K562 (cell line): ENCODE results near the gene TGFBR3L. TPM values are rescaled to one million over a fixed set of nuclear protein-coding genes. Genes with fewer than 3 reads are reported as not detected.

Experiments
- CBX1 ChIP-seq: sonication (generic); IDR thresholded peaks from 2 replicates; pipeline ENCODE4 v1.6.1; 2016; ENCODE audit warnings: antibody characterized with exemption, low read depth, mild to moderate bottlenecking
- ID3 ChIP-seq, 2 experiments: fragments of 250-450 bp in 1 of 2; fragments of 450-650 bp in 1 of 2; sonication (Bioruptor Pico) in 1 of 2; IDR thresholded peaks; 2 replicates each; pipeline versions ENCODE4 v1.6.1 to v1.8.0; 2016 to 2021; ENCODE audit warnings: mild to moderate bottlenecking in 2 of 2, moderate library complexity in 2 of 2, missing compliant biosample characterization in 1 of 2, missing genetic modification characterization in 1 of 2
- JUN ChIP-seq, 2 experiments: sonication (generic) in 1 of 2; formaldehyde crosslinking in 1 of 2; IDR thresholded peaks; 2 replicates each; pipeline versions ENCODE4 v1.6.1 to v1.8.0; 2012 to 2022; ENCODE audit warnings: borderline replicate concordance in 2 of 2, mild to moderate bottlenecking in 2 of 2, improper control_type of control experiment in 1 of 2, low read depth in 1 of 2, low read length in 1 of 2, missing genetic modification reagents in 1 of 2
- KHSRP ChIP-seq: fragments of 450-650 bp; IDR thresholded peaks from 2 replicates; pipeline ENCODE4 v1.6.1; 2017
- MTA1 ChIP-seq: fragments of 450-650 bp; IDR thresholded peaks from 2 replicates; pipeline ENCODE4 v1.6.1; 2017; ENCODE audit warnings: borderline replicate concordance
- MYBL2 ChIP-seq, 2 experiments: fragments of 450-650 bp in 1 of 2; sonication (generic) in 1 of 2; formaldehyde crosslinking in 1 of 2; IDR thresholded peaks; 2 replicates each; pipeline versions ENCODE4 v1.6.1 to v1.8.1; 2017 to 2022; ENCODE audit warnings: borderline replicate concordance in 1 of 2, inconsistent platforms in 1 of 2, low read depth in 1 of 2, mild to moderate bottlenecking in 1 of 2, missing genetic modification reagents in 1 of 2, moderate library complexity in 1 of 2
- PCBP2 ChIP-seq: fragments of 200-400 bp; formaldehyde crosslinking; IDR thresholded peaks from 2 replicates; pipeline ENCODE4 v1.6.1; 2018; ENCODE audit warnings: low read length, low read depth, mild to moderate bottlenecking, moderate library complexity; ENCODE audit not compliant: poor library complexity, severe bottlenecking
- POLR3G ChIP-seq: IDR thresholded peaks from 2 replicates; pipeline ENCODE4 v1.6.1; 2011; ENCODE audit not compliant: insufficient read length, insufficient replicate concordance; ENCODE audit errors: extremely low read depth
- RBM22 ChIP-seq: fragments of 200-400 bp; formaldehyde crosslinking; IDR thresholded peaks from 2 replicates; pipeline ENCODE4 v1.6.1; 2018; ENCODE audit warnings: low read length, low read depth; ENCODE audit not compliant: poor library complexity, severe bottlenecking
- SMARCA5 ChIP-seq: fragments of 450-650 bp; IDR thresholded peaks from 2 replicates; pipeline ENCODE4 v1.6.1; 2016
- SMC3 ChIP-seq: conservative IDR thresholded peaks from 2 replicates; pipeline ENCODE4 v1.6.1; 2011; ENCODE audit warnings: low read depth, low read length, improper control_type of control experiment; ENCODE audit not compliant: insufficient read depth
- SNRNP70 ChIP-seq: fragments of 200-400 bp; formaldehyde crosslinking; optimal IDR thresholded peaks from 2 replicates; pipeline ENCODE3; 2017; ENCODE audit warnings: low read depth, low read length
- TAF9B ChIP-seq: fragments of 450-650 bp; IDR thresholded peaks from 2 replicates; pipeline ENCODE4 v1.6.1; 2018; ENCODE audit warnings: mild to moderate bottlenecking; ENCODE audit not compliant: partially characterized antibody
- ZBTB7A ChIP-seq: IDR thresholded peaks from 2 replicates; pipeline ENCODE4 v1.6.1; 2011; ENCODE audit warnings: low read depth, mild to moderate bottlenecking, low read length, moderate library complexity, borderline replicate concordance; ENCODE audit not compliant: control insufficient read depth
- ZFP1 ChIP-seq: fragments of 450-650 bp; formaldehyde crosslinking; IDR thresholded peaks from 2 replicates; pipeline ENCODE4 v1.4.0; 2020; ENCODE audit warnings: mild to moderate bottlenecking, mixed read lengths
- ZNF311 ChIP-seq: fragments of 250-450 bp; sonication (Bioruptor Pico); IDR thresholded peaks from 2 replicates; pipeline ENCODE4 v1.4.0; 2020; ENCODE audit warnings: mild to moderate bottlenecking, moderate library complexity
- ZNF316 ChIP-seq: fragments of 450-650 bp; IDR thresholded peaks from 2 replicates; pipeline ENCODE4 v1.6.1; 2016
- polyA plus RNA-seq, 8 experiments: library from polyadenylated mRNA; depleted of rRNA in 4 of 8; stranded (reverse) in 5 of 8; unstranded in 3 of 8; fragments of >200 nt; fragmentation: Nextera tagmentation in 2 of 8; fragmentation: Illumina TruSeq in 1 of 8; extraction: Ambion mirVana in 2 of 8; extraction: Trizol in 1 of 8; gene quantifications; 2 replicates each; pipeline versions ENCODE4 v1.2.1 to v1.2.3, GENCODE V29; 2011 to 2014; ENCODE audit warnings: inconsistent platforms in 1 of 8, missing spikeins in 1 of 8
- total RNA-seq, 7 experiments: library from RNA; depleted of rRNA in 6 of 7; stranded (reverse); fragments of >200 nt in 6 of 7; fragmentation: Illumina TruSeq in 2 of 7; extraction: Trizol in 2 of 7; gene quantifications; 2 replicates each; pipeline versions ENCODE4 v1.2.1 to v1.2.3, GENCODE V29; 2011 to 2021; ENCODE audit warnings: low replicate concordance in 1 of 7
- TF ChIP-seq, protein P1 (sequence below), 3 experiments: IDR thresholded peaks in 2 of 3; conservative IDR thresholded peaks in 1 of 3; 2 replicates each; pipeline ENCODE4 v1.5.1; 2011 to 2012; ENCODE audit warnings: low read length in 3 of 3, mild to moderate bottlenecking in 3 of 3, control low read depth in 2 of 3, improper control_type of control experiment in 1 of 3, inconsistent platforms in 1 of 3, low read depth in 1 of 3, mixed read lengths in 1 of 3, moderate library complexity in 1 of 3; ENCODE audit not compliant: insufficient read depth in 2 of 3
- TF ChIP-seq, protein P2 (sequence below): sonication (generic); formaldehyde crosslinking; IDR thresholded peaks from 2 replicates; pipeline ENCODE4 v1.8.0; 2022; ENCODE audit warnings: mild to moderate bottlenecking, missing genetic modification reagents

The TGFBR3L gene
- total and polyA plus RNA-seq, 9 of the 15 experiments (the other 6 are each of a cell fraction or from before 2014, with no cell fraction given) = not detected

DNA sequence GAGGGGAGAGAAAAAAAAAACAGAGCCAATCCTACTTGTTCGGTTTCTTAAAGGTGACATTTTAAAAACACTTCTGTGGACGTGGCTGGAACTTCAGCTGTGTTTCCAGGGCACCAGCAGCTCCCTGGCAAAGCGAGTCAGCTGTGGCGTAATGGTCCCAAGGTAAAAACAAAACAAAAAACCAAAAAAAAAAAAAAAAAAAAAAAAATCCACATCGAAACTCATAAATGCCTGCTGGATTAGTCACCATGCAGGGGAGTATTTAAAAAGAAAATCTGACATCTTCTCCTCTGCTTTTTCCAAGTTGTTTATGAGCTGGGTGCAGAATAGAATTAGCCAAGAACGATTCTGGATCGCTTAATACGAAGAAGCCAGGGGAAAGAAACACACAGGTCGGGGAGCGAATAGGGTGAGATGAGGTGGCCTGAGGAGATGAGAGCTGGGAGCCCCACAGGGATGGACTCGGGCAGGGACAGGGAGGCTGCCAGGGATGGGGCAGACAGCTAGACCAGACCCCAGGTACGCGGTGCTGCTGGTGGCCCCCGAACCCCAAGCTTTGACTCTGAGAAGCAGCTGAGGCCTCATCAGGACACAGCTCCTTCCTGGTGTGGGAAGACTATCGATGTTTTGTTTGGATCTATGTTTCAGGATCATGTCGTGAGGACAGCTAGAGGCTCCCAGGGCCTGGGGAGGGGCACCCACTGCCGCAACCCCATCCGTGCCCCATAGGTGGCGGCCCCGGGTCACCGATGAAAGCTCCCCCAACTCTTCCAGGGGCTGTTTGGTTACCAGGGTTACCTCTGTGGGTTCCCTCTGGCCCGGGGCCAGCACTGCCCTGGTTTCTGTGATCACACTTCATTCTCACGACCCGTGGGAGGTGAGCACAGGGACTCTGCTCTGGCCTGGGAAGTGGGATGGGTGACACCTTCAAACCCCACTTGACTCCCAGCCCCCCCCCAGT, 14.4 kb downstream of the TGFBR3L start (continued):
- TF ChIP-seq, protein P1, sequence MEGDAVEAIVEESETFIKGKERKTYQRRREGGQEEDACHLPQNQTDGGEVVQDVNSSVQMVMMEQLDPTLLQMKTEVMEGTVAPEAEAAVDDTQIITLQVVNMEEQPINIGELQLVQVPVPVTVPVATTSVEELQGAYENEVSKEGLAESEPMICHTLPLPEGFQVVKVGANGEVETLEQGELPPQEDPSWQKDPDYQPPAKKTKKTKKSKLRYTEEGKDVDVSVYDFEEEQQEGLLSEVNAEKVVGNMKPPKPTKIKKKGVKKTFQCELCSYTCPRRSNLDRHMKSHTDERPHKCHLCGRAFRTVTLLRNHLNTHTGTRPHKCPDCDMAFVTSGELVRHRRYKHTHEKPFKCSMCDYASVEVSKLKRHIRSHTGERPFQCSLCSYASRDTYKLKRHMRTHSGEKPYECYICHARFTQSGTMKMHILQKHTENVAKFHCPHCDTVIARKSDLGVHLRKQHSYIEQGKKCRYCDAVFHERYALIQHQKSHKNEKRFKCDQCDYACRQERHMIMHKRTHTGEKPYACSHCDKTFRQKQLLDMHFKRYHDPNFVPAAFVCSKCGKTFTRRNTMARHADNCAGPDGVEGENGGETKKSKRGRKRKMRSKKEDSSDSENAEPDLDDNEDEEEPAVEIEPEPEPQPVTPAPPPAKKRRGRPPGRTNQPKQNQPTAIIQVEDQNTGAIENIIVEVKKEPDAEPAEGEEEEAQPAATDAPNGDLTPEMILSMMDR (IDR thresholded peaks at IDR 0.05 in 2 of 3, conservative IDR thresholded peaks at IDR 0.05 in 1 of 3; ENCODE audit: insufficient read depth in 2 of 3, low read depth in 1 of 3, low read length in 3 of 3) = peak; percentile 62 to 74 (median 68)
- TF ChIP-seq PCBP2 (no peak), ZFP1 (CRISPR knock-in tag) (no peak), ZNF316 (no peak), ZNF311 (no peak), JUN (IDR thresholded peaks at IDR 0.05; ENCODE audit: borderline replicate concordance, low read depth, low read length) (no peak), JUN (CRISPR knock-in tag; IDR thresholded peaks at IDR 0.05; ENCODE audit: borderline replicate concordance) (no peak), POLR3G (no peak), TAF9B (no peak), MYBL2 (IDR thresholded peaks at IDR 0.05; ENCODE audit: low read depth) (no peak), MYBL2 (CRISPR knock-in tag; IDR thresholded peaks at IDR 0.05; ENCODE audit: borderline replicate concordance) (no peak), ZBTB7A (peak; percentile 48; the same call in 1 of the 2 replicates), SMARCA5 (no peak), SNRNP70 (no peak), MTA1 (no peak), SMC3 (0 out of 2 replicates have a peak, but pooled peaks have one; percentile 24), RBM22 (peak; percentile 62), CBX1 (no peak), ID3 (CRISPR knock-in tag; IDR thresholded peaks at IDR 0.05) (no peak), ID3 (tag; IDR thresholded peaks at IDR 0.05) (no peak), KHSRP (no peak)
- TF ChIP-seq, protein P2, sequence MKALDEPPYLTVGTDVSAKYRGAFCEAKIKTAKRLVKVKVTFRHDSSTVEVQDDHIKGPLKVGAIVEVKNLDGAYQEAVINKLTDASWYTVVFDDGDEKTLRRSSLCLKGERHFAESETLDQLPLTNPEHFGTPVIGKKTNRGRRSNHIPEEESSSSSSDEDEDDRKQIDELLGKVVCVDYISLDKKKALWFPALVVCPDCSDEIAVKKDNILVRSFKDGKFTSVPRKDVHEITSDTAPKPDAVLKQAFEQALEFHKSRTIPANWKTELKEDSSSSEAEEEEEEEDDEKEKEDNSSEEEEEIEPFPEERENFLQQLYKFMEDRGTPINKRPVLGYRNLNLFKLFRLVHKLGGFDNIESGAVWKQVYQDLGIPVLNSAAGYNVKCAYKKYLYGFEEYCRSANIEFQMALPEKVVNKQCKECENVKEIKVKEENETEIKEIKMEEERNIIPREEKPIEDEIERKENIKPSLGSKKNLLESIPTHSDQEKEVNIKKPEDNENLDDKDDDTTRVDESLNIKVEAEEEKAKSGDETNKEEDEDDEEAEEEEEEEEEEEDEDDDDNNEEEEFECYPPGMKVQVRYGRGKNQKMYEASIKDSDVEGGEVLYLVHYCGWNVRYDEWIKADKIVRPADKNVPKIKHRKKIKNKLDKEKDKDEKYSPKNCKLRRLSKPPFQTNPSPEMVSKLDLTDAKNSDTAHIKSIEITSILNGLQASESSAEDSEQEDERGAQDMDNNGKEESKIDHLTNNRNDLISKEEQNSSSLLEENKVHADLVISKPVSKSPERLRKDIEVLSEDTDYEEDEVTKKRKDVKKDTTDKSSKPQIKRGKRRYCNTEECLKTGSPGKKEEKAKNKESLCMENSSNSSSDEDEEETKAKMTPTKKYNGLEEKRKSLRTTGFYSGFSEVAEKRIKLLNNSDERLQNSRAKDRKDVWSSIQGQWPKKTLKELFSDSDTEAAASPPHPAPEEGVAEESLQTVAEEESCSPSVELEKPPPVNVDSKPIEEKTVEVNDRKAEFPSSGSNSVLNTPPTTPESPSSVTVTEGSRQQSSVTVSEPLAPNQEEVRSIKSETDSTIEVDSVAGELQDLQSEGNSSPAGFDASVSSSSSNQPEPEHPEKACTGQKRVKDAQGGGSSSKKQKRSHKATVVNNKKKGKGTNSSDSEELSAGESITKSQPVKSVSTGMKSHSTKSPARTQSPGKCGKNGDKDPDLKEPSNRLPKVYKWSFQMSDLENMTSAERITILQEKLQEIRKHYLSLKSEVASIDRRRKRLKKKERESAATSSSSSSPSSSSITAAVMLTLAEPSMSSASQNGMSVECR (CRISPR knock-in tag) = no peak
